Sciatic nerve (tissue), 2 donors: Measurements from ENCODE around the gene GHR. TPM values are rescaled to one million over a fixed set of nuclear protein-coding genes. Genes with fewer than 3 reads are reported as not detected.
A peak's percentile ranks its signal among the peaks of the same experiment; 100 is the strongest.

Source experiments
- ATAC-seq: fragments of 200-7000 bp; cut with Tn5 transposase; one replicate; pipeline ENCODE4 v1.9.1; 2020; ENCODE audit warnings: mild to moderate bottlenecking, moderate library complexity
- DNase-seq: peaks from one replicate; pipeline ENCODE4 v3.0.0-alpha.2; 2020; ENCODE audit warnings: low spot score
- intact Hi-C: fragments of 100-400 bp; cut with DNase I; formaldehyde crosslinking; loops from one replicate; pipeline ENCODE4 v1.14.2; 2022
- total RNA-seq: library from RNA; stranded (reverse); fragmentation: NEBNext Ultra II Directional; extraction: Animal tissue kit (Norgen Biotek cat#: 25700); gene quantifications from one replicate; pipeline ENCODE4 v1.2.1, GENCODE V29; 2021
- donor health status: DM: no; HTN: no; CAD: no.
- donor health status: DM: no; HTN: no; CAD: no.

Gene GHR
- total RNA-seq, 1 donor from 2014 or later: 31.0 TPM

- ATAC-seq (no peak), DNase-seq (no peak)
- intact Hi-C loops: no loop called here
Observed at GRCh38 chr5:42740920-42741319, 317.7 kb downstream of the GHR start.

- intact Hi-C loops: no loop called here
- no peak for ATAC-seq
Observed at GRCh38 chr5:42745426-42745825, 322.2 kb downstream of the GHR start.

GRCh38 chr5:42745856-42746255 is 322.6 kb downstream of the GHR start:
- DNase-seq: no peak
- intact Hi-C loops: no loop called here
- no peak for ATAC-seq

More at GRCh38 chr5:42745426-42745825, 322.2 kb downstream of the GHR start:
- DNase-seq: no peak

GRCh38 chr5:42749020-42749419 is 325.8 kb downstream of the GHR start:
- no peak for DNase-seq
- no peak for ATAC-seq
- intact Hi-C loops: no loop called here

GRCh38 chr5:42750507-42750906 is 327.3 kb downstream of the GHR start:
- DNase-seq: no peak
- intact Hi-C loops: no loop called here

GRCh38 chr5:42751044-42751443 is 327.8 kb downstream of the GHR start:
- no peak for ATAC-seq
- no peak for DNase-seq
- intact Hi-C loops: no loop called here

More at GRCh38 chr5:42750507-42750906, 327.3 kb downstream of the GHR start:
- ATAC-seq: no peak

GRCh38 chr5:42753099-42753498 is 329.9 kb downstream of the GHR start:
- intact Hi-C loops: no loop called here
- DNase-seq (no peak), ATAC-seq (no peak)

- DNase-seq (no peak), ATAC-seq (peak; percentile 71)
- intact Hi-C loops: no loop called here
Observed at GRCh38 chr5:42756606-42757601, 333.7 kb downstream of the GHR start, which contains the start of gene CCDC152. TSS of gene CCDC152 (plus strand) at chr5:42756818. CDS start at chr5:42759122, 2,304 bp downstream.

GRCh38 chr5:42759456-42759855 is 336.2 kb downstream of the GHR start:
- intact Hi-C loops: no loop called here
- DNase-seq (no peak), ATAC-seq (no peak)

GRCh38 chr5:42760426-42760825 is 337.2 kb downstream of the GHR start:
- ATAC-seq (no peak), DNase-seq (no peak)
- intact Hi-C loops: loop anchor here (10.0 kb wide), 1 partner anchor 906 kb away; no protein-coding TSS in a partner anchor

GRCh38 chr5:42761791-42762190 is 338.6 kb downstream of the GHR start:
- no peak for DNase-seq
- ATAC-seq: no peak
- intact Hi-C loops: loop anchor here (10.0 kb wide), 1 partner anchor 907 kb away; no protein-coding TSS in a partner anchor

- peak; percentile 59 for ATAC-seq
- DNase-seq: no peak
- intact Hi-C loops: loop anchor here (10.0 kb wide), 1 partner anchor 913 kb away; no protein-coding TSS in a partner anchor
Observed at GRCh38 chr5:42767491-42768105, 344.4 kb downstream of the GHR start.

- intact Hi-C loops: loop anchor here (10.0 kb wide), 1 partner anchor 913 kb away; no protein-coding TSS in a partner anchor
- ATAC-seq: no peak
Observed at GRCh38 chr5:42768106-42768504, 344.9 kb downstream of the GHR start.

GRCh38 chr5:42770003-42770402 is 346.8 kb downstream of the GHR start:
- ATAC-seq: no peak

More at GRCh38 chr5:42768106-42768504, 344.9 kb downstream of the GHR start:
- DNase-seq: no peak

More at GRCh38 chr5:42770003-42770402, 346.8 kb downstream of the GHR start:
- DNase-seq: no peak
- intact Hi-C loops: no loop called here
